Breast epithelium (tissue), 4 donors: ENCODE results near the gene HLA-F. TPM values are rescaled to one million over a fixed set of nuclear protein-coding genes. Genes with fewer than 3 reads are reported as not detected.

ENCODE experiments used
- DNase-seq, 2 donors: peaks; one replicate each; pipeline ENCODE4 v3.0.0-alpha.2; 2019; ENCODE audit warnings: low spot score in 2 of 2
- H3K27ac ChIP-seq, 2 donors: fragments of 200-600 bp; sonication (generic) in 1 of 2; one replicate each; pipeline ENCODE4 v1.5.1; 2016 to 2019; ENCODE audit warnings: mild to moderate bottlenecking in 1 of 2
- H3K27me3 ChIP-seq, 2 donors: fragments of 200-600 bp; sonication (generic) in 1 of 2; one replicate each; pipeline versions ENCODE4 v1.5.1 to v1.6.0; 2017 to 2019; ENCODE audit warnings: control low read depth in 1 of 2, mild to moderate bottlenecking in 1 of 2
- H3K36me3 ChIP-seq: fragments of 200-600 bp; one replicate; pipeline ENCODE4 v1.5.1; 2019
- H3K4me1 ChIP-seq, 2 donors: fragments of 200-600 bp; sonication (generic); one replicate each; pipeline ENCODE4 v1.5.1; 2016 to 2019; ENCODE audit warnings: control low read depth in 1 of 2
- H3K4me3 ChIP-seq, 3 donors: fragments of 200-600 bp; sonication (generic); 1 replicate in 2 of 3; 2 replicates in 1 of 3; pipeline ENCODE4 v1.5.1; 2016 to 2019; ENCODE audit warnings: mild to moderate bottlenecking in 3 of 3, moderate library complexity in 2 of 3
- H3K9me3 ChIP-seq, 2 donors: fragments of 200-600 bp; sonication (generic) in 1 of 2; one replicate each; pipeline ENCODE4 v1.5.1; 2016 to 2019; ENCODE audit warnings: control low read depth in 1 of 2
- POLR2A ChIP-seq: fragments of 450-650 bp; IDR thresholded peaks from one replicate; pipeline ENCODE4 v1.6.1; 2016; ENCODE audit warnings: antibody characterized with exemption, mild to moderate bottlenecking, moderate library complexity
- POLR2AphosphoS5 ChIP-seq, 3 donors: sonication (generic); formaldehyde crosslinking; IDR thresholded peaks; one replicate each; pipeline ENCODE4 v1.6.1; 2017; ENCODE audit warnings: antibody characterized with exemption in 3 of 3
- intact Hi-C: fragments of 100-400 bp; cut with DNase I; formaldehyde crosslinking; loops from one replicate; pipeline ENCODE4 v1.15.1; 2023; ENCODE audit warnings: low total_unique reads
- total RNA-seq, 3 donors: library from RNA; depleted of rRNA; stranded (reverse); fragments of >200 nt; gene quantifications; one replicate each; pipeline ENCODE4 v1.1.0, GENCODE V29; 2016
- TF ChIP-seq, protein P1 (sequence below), 3 donors: fragments of 450-650 bp; IDR thresholded peaks; one replicate each; pipeline ENCODE4 v1.5.1; 2016 to 2017; ENCODE audit warnings: antibody characterized with exemption in 3 of 3, mild to moderate bottlenecking in 3 of 3, moderate library complexity in 3 of 3

HLA-F gene
- total RNA-seq, 3 donors from 2014 or later = 58.6 to 93.7 (median 64.1) TPM

DNA sequence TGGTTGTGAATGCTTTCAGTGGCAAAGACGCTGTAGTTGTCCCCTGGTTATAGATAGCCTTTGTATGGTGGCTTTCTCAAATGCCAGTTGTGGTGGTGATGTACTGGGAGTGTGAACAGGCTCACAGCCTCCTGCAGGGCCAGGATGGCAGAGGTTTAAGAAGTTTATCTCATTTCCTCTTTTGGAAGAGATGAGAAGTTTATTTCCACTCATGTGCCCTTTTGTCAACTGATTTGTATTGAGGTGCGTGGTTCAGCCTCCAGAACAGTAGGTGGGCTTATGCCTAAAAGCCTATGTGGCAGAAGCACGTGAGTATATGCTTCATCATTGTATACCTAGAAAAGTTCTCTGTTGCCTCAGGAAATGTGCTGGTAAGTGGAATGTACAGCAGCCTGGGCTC, 28.6 kb upstream of the HLA-F start:
- Histone ChIP-seq H3K27me3 (no peaks in the 10 kb centered on the region), H3K9me3 (no peaks in the 10 kb centered on the region), H3K4me1 (no peaks in the 10 kb centered on the region), H3K4me3 (no peak overlapping the region), H3K27ac (no peak overlapping the region), H3K36me3 (no peaks in the 10 kb centered on the region)
- intact Hi-C loops = no loop called here
- DNase-seq = no peak
- TF ChIP-seq POLR2A = no peak
- TF ChIP-seq, protein P1, sequence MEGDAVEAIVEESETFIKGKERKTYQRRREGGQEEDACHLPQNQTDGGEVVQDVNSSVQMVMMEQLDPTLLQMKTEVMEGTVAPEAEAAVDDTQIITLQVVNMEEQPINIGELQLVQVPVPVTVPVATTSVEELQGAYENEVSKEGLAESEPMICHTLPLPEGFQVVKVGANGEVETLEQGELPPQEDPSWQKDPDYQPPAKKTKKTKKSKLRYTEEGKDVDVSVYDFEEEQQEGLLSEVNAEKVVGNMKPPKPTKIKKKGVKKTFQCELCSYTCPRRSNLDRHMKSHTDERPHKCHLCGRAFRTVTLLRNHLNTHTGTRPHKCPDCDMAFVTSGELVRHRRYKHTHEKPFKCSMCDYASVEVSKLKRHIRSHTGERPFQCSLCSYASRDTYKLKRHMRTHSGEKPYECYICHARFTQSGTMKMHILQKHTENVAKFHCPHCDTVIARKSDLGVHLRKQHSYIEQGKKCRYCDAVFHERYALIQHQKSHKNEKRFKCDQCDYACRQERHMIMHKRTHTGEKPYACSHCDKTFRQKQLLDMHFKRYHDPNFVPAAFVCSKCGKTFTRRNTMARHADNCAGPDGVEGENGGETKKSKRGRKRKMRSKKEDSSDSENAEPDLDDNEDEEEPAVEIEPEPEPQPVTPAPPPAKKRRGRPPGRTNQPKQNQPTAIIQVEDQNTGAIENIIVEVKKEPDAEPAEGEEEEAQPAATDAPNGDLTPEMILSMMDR (IDR thresholded peaks at IDR 0.05) = no peak
- TF ChIP-seq POLR2AphosphoS5 (IDR thresholded peaks at IDR 0.05) = no peak

DNA sequence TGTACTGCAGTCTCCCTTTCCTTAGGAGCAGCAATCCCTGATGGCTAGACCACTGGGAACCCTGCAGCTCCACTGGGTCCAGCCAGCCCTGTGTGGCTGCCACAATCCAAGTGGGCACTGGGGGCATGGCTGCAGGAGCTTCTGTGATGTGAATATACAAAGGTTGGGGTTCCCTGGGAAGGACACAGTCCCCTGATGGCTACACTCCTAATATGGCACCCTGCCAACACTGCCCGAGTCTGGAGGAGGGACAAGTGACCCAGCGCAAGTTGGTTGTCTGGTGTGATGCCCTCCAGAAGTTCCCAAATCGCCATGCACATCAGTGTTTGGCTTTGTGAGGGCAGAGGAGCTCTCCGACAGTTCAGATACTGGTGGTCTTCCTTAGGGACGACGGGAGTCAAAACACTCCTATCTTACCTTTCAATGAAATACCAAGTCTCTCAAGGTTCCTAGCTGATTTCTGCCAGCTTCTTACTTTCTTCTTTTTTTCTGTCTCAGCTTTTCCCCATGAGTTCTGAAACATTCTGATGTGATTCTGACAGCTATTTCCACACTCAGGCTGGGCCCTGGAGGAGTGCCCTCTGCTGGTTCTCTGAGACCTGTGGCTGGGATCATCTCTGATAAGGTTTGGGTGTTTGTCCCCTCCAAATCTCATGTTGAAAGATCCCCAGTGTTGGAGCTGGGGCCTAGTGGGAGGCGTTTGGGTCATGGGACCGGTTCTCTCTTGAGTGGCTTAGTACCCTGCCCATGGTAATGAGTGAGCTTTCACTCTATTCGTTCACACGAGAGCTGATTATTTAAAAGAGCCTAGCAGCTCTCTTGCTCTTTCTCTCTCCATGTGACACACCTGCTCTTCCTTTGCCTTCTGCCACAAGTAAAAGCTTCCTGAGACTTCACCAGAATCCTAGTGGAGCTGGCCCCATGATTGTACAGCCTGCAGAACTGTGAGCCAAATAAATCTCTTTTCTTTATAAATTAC, 26.8 kb upstream of the HLA-F start:
- Histone ChIP-seq H3K9me3 (no peaks in the 10 kb centered on the region), H3K36me3 (no peaks in the 10 kb centered on the region), H3K27me3 (no peaks in the 10 kb centered on the region), H3K27ac (no peak overlapping the region), H3K4me1 (no peaks in the 10 kb centered on the region), H3K4me3 (no peak overlapping the region)
- TF ChIP-seq POLR2AphosphoS5 (IDR thresholded peaks at IDR 0.05) = no peak
- no peak for TF ChIP-seq POLR2A
- TF ChIP-seq, protein P1 (IDR thresholded peaks at IDR 0.05) = no peak
- no peak for DNase-seq
- intact Hi-C loops = no loop called here

DNA sequence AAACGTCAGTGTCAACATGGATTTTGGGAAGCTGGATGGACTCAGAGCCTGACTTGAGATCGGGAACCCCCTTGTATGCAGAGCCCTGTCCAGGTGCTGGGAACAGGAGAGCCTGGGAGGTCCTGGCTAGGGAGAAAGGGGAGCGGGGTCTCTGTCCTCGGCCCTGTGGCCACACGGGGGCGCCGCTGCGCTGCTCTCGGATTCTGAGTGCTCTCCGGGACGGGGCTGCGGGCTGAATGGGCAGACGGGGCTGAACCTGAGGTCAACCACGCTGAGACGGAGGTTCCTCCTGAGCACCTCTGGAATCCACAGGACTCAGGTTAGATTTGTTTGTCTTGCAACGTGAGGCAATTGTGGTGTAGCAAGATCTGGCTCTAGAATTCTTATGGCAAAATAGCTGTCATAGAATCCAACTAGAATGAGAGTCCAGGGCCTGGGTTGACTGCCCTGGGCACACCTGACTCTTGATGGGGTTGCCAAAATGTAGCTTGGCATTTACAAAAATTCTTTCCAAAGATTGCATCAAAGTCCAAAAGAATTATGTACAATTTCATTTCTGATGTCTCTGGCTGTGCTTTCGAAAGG, 20.6 kb upstream of the HLA-F start:
- H3K9me3 ChIP-seq = no peaks in the 10 kb centered on the region
- no peaks in the 10 kb centered on the region for H3K36me3 ChIP-seq
- no peaks in the 10 kb centered on the region for H3K4me1 ChIP-seq
- no peaks in the 10 kb centered on the region for H3K27me3 ChIP-seq
- DNase-seq = no peak
- no peak overlapping the region for H3K4me3 ChIP-seq
- TF ChIP-seq, protein P1 (IDR thresholded peaks at IDR 0.05) = peak in 1 of 3 donors; percentile 19
- TF ChIP-seq POLR2AphosphoS5 (IDR thresholded peaks at IDR 0.05) = no peak
- intact Hi-C loops = no loop called here
- no peak overlapping the region for H3K27ac ChIP-seq

DNA sequence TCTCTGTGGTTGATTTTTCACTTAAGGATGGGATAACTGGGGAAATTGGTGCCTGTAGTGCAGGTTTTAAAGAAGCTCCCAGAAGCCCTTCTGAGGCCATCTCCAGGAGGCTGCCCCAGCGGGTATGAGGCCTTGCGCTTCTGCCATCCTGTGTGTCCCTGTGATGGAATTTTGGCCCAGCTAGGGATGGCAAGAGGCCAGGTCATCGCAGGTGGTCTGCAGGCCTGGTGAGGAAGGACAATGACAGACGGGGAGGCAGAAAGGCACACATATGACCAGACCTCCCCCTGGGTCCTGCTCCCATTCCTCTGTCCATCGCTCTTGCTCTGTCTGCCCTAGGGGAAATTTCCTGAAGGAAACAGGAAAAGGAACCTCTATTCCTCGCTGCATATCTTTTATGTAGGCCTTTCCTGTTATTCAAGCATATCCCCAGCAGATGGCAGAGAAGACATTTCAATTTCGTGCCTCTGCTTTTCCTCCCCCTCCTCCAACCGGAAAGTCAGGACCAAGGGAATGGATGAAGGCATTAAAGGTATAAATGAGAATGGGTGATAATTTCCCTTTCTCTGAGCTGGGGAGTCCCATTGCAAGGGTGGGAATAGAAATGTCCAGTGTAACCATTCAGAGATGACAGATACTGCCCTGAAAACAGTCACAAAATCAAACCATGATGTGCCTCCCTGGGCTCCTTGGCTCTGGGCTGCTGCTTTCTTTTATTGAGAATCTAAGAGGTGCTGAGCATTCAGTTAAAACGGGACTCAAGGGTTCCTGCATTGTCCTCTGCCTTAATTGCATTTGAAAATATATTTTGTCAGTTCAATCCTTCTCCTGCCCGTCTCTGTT, 17.6 kb upstream of the HLA-F start:
- TF ChIP-seq POLR2A = no peak
- TF ChIP-seq POLR2AphosphoS5 (IDR thresholded peaks at IDR 0.05) = peak in 1 of 3 donors; percentile 17
- TF ChIP-seq, protein P1 (IDR thresholded peaks at IDR 0.05) = peak; percentile 65 to 69 (median 66)
- no peak for DNase-seq

More for the DNA sequence above, 17.6 kb upstream of the HLA-F start:
- no peak overlapping the region for H3K27ac ChIP-seq
- no peak overlapping the region for H3K4me3 ChIP-seq
- no peaks in the 10 kb centered on the region for H3K9me3 ChIP-seq
- peaks cover 0 to 4% of the 10 kb centered on the region in 2 donors for H3K27me3 ChIP-seq
- intact Hi-C loops = no loop called here
- no peaks in the 10 kb centered on the region for H3K36me3 ChIP-seq
- H3K4me1 ChIP-seq = no peaks in the 10 kb centered on the region
